ENCODE data around the gene SIPA1L3. TPM values are rescaled to one million over a fixed set of nuclear protein-coding genes. Genes with fewer than 3 reads are reported as not detected.

The SIPA1L3 gene
- total RNA-seq, 1 donor from 2014 or later = 29.6 TPM

GRCh38 chr19:37869766-37870340, 37.2 kb upstream of the SIPA1L3 start:
- Mint-ChIP-seq H3K4me3 (ENCODE audit: unreplicated experiment) (peak overlapping the region; percentile 33), H3K4me1 (ENCODE audit: unreplicated experiment) (no peaks in the 10 kb centered on the region), H3K27ac (ENCODE audit: unreplicated experiment) (no peak overlapping the region), H3K27me3 (ENCODE audit: unreplicated experiment) (peaks cover 4% of the 10 kb centered on the region), H3K36me3 (ENCODE audit: low read depth, unreplicated experiment) (peaks cover 28% of the 10 kb centered on the region), H3K9me3 (ENCODE audit: unreplicated experiment) (peaks cover 17% of the 10 kb centered on the region)
- TF ChIP-seq, protein P1, sequence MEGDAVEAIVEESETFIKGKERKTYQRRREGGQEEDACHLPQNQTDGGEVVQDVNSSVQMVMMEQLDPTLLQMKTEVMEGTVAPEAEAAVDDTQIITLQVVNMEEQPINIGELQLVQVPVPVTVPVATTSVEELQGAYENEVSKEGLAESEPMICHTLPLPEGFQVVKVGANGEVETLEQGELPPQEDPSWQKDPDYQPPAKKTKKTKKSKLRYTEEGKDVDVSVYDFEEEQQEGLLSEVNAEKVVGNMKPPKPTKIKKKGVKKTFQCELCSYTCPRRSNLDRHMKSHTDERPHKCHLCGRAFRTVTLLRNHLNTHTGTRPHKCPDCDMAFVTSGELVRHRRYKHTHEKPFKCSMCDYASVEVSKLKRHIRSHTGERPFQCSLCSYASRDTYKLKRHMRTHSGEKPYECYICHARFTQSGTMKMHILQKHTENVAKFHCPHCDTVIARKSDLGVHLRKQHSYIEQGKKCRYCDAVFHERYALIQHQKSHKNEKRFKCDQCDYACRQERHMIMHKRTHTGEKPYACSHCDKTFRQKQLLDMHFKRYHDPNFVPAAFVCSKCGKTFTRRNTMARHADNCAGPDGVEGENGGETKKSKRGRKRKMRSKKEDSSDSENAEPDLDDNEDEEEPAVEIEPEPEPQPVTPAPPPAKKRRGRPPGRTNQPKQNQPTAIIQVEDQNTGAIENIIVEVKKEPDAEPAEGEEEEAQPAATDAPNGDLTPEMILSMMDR (IDR thresholded peaks at IDR 0.05; ENCODE audit: unreplicated experiment) = no peak
- no peak for DNase-seq (ENCODE audit: low spot score)

DNA sequence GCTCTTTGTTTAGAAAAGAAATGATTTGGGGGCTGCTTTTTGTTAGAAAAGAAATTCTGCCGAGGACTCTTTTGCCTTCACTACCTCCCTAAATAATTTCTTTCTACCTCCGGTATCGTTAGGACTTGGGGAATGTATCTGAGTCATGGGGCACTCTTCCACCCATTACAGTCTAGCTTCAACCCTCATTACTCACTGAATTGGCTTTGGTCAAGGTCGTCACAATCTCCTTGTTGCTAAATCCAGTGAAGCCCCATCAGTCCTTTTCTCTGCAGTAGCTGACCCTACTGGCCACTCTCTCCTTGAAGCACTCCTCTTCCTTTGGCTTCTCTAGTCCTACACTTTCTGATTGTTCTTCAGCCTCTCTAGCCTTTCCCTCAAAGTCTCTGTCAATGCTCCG, 34.6 kb upstream of the SIPA1L3 start:
- Mint-ChIP-seq H3K36me3 (ENCODE audit: low read depth, unreplicated experiment) (peaks cover 23% of the 10 kb centered on the region), H3K9me3 (ENCODE audit: unreplicated experiment) (peaks cover 17% of the 10 kb centered on the region)

DNA sequence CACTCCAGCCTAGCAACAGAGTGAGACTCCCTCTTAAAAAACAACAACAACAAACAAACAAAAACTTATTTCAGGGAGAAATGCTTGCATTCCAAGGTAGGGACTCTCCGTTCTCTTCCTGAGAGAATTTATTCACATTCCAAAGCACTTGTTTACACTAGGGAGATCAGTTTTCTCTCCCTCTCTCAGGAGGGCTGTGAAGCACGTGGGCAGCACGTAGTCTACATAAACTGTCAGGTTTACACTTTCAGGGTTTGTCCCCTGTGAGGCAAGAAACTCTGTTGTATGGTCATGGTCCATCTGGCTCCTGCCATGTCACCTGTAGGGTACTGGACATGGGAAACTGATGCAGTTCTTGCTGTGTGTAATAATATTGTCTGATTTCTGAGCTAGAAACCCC, 32.2 kb upstream of the SIPA1L3 start:
- Mint-ChIP-seq H3K27me3 (ENCODE audit: unreplicated experiment) (peaks cover 4% of the 10 kb centered on the region), H3K4me3 (ENCODE audit: unreplicated experiment) (no peak overlapping the region), H3K9me3 (ENCODE audit: unreplicated experiment) (peaks cover 8% of the 10 kb centered on the region), H3K4me1 (ENCODE audit: unreplicated experiment) (peaks cover 4% of the 10 kb centered on the region), H3K27ac (ENCODE audit: unreplicated experiment) (no peak overlapping the region), H3K36me3 (ENCODE audit: low read depth, unreplicated experiment) (peaks cover 10% of the 10 kb centered on the region)
- DNase-seq (ENCODE audit: low spot score) = no peak
- TF ChIP-seq, protein P1 (IDR thresholded peaks at IDR 0.05; ENCODE audit: unreplicated experiment) = no peak

More for the DNA sequence above, 34.6 kb upstream of the SIPA1L3 start:
- TF ChIP-seq, protein P1 (IDR thresholded peaks at IDR 0.05; ENCODE audit: unreplicated experiment) = no peak
- Mint-ChIP-seq H3K4me3 (ENCODE audit: unreplicated experiment) (peak overlapping the region; percentile 34), H3K27me3 (ENCODE audit: unreplicated experiment) (peaks cover 4% of the 10 kb centered on the region), H3K27ac (ENCODE audit: unreplicated experiment) (no peak overlapping the region), H3K4me1 (ENCODE audit: unreplicated experiment) (peaks cover 4% of the 10 kb centered on the region)
- DNase-seq (ENCODE audit: low spot score) = no peak

GRCh38 chr19:37876032-37876431, 31.0 kb upstream of the SIPA1L3 start:
- peaks cover 5% of the 10 kb centered on the region for H3K36me3 Mint-ChIP-seq (ENCODE audit: low read depth, unreplicated experiment)
- H3K4me3 Mint-ChIP-seq (ENCODE audit: unreplicated experiment) = no peak overlapping the region
- H3K4me1 Mint-ChIP-seq (ENCODE audit: unreplicated experiment) = peaks cover 4% of the 10 kb centered on the region
- peaks cover 4% of the 10 kb centered on the region for H3K9me3 Mint-ChIP-seq (ENCODE audit: unreplicated experiment)
- DNase-seq (ENCODE audit: low spot score) = no peak
- H3K27me3 Mint-ChIP-seq (ENCODE audit: unreplicated experiment) = peaks cover 2% of the 10 kb centered on the region
- H3K27ac Mint-ChIP-seq (ENCODE audit: unreplicated experiment) = no peak overlapping the region
- TF ChIP-seq, protein P1 (IDR thresholded peaks at IDR 0.05; ENCODE audit: unreplicated experiment) = no peak

GRCh38 chr19:37877147-37877546, 29.9 kb upstream of the SIPA1L3 start:
- Mint-ChIP-seq H3K27me3 (ENCODE audit: unreplicated experiment) (peaks cover 2% of the 10 kb centered on the region), H3K36me3 (ENCODE audit: low read depth, unreplicated experiment) (no peaks in the 10 kb centered on the region), H3K27ac (ENCODE audit: unreplicated experiment) (no peak overlapping the region), H3K4me1 (ENCODE audit: unreplicated experiment) (peaks cover 4% of the 10 kb centered on the region), H3K9me3 (ENCODE audit: unreplicated experiment) (peaks cover 4% of the 10 kb centered on the region), H3K4me3 (ENCODE audit: unreplicated experiment) (no peak overlapping the region)
- no peak for DNase-seq (ENCODE audit: low spot score)
- TF ChIP-seq, protein P1 (IDR thresholded peaks at IDR 0.05; ENCODE audit: unreplicated experiment) = no peak

Measured in endothelial cell (in vitro differentiated cells).